Spleen (tissue), 11 donors: ENCODE measurements around the gene TC2N. TPM values are rescaled to one million over a fixed set of nuclear protein-coding genes. Genes with fewer than 3 reads are reported as not detected.

ENCODE experiments used
- DNase-seq: peaks from one replicate; pipeline ENCODE4 v3.0.0-alpha.2; 2020
- H3K27ac ChIP-seq, 8 donors: fragments of 200-600 bp; sonication (generic) in 7 of 8; 1 replicate in 4 of 8; 2 replicates in 4 of 8; pipeline versions ENCODE4 v1.5.0 to v1.8.0; 2016 to 2021; ENCODE audit warnings: inconsistent platforms in 4 of 8, mild to moderate bottlenecking in 4 of 8, moderate library complexity in 1 of 8
- H3K27me3 ChIP-seq, 7 donors: fragments of 200-600 bp; sonication (generic) in 6 of 7; replicated peaks in 1 of 7; 1 replicate in 4 of 7; 2 replicates in 3 of 7; pipeline versions ENCODE4 v1.5.0 to v1.8.0; 2016 to 2021; ENCODE audit warnings: inconsistent platforms in 3 of 7, mild to moderate bottlenecking in 1 of 7
- H3K36me3 ChIP-seq, 6 donors: fragments of 200-600 bp; sonication (generic) in 5 of 6; 1 replicate in 4 of 6; 2 replicates in 2 of 6; pipeline versions ENCODE4 v1.5.0 to v1.8.0; 2016 to 2021; ENCODE audit warnings: inconsistent platforms in 2 of 6
- H3K4me1 ChIP-seq, 6 donors: fragments of 200-600 bp; sonication (generic) in 5 of 6; 1 replicate in 3 of 6; 2 replicates in 3 of 6; pipeline versions ENCODE4 v1.5.0 to v1.8.0; 2016 to 2021; ENCODE audit warnings: inconsistent platforms in 3 of 6
- H3K4me3 ChIP-seq, 8 donors: fragments of 200-600 bp; sonication (generic) in 7 of 8; 1 replicate in 4 of 8; 2 replicates in 4 of 8; pipeline versions ENCODE4 v1.5.0 to v1.8.0; 2016 to 2021; ENCODE audit warnings: inconsistent platforms in 4 of 8, mild to moderate bottlenecking in 4 of 8, moderate library complexity in 2 of 8
- H3K9me3 ChIP-seq, 8 donors: fragments of 200-600 bp; sonication (generic) in 7 of 8; 1 replicate in 4 of 8; 2 replicates in 4 of 8; pipeline versions ENCODE4 v1.5.0 to v1.8.0; 2016 to 2021; ENCODE audit warnings: inconsistent platforms in 4 of 8
- POLR2A ChIP-seq, 3 donors: fragments of 450-650 bp; IDR thresholded peaks; one replicate each; pipeline ENCODE4 v1.5.1; 2017; ENCODE audit warnings: antibody characterized with exemption in 3 of 3, mild to moderate bottlenecking in 1 of 3
- POLR2AphosphoS5 ChIP-seq, 3 donors: sonication (generic); formaldehyde crosslinking; IDR thresholded peaks; one replicate each; pipeline ENCODE4 v1.5.1; 2017; ENCODE audit warnings: antibody characterized with exemption in 3 of 3
- WGBS, 5 donors: extraction: QIAGEN DNeasy Blood & Tissue Kit in 3 of 5; methylation state at CpG; one replicate each; pipeline versions ENCODE4 v1.1.5 to v1.1.7; 2013 to 2018; 5-methylcytosine and 5-hydroxymethylcytosine counted together
- intact Hi-C: fragments of 100-400 bp; cut with DNase I; formaldehyde crosslinking; loops from one replicate; pipeline ENCODE4 v1.15.0; 2023; ENCODE audit warnings: low total_unique reads
- polyA plus RNA-seq, 3 donors: library from polyadenylated mRNA; stranded (reverse); fragments of 200-250 nt; gene quantifications; one replicate each; pipeline ENCODE4 v1.2.1, GENCODE V29; 2013
- total RNA-seq, 7 donors: library from RNA; depleted of rRNA in 3 of 7; stranded (reverse); fragments of >200 nt in 3 of 7; fragmentation: NEBNext Ultra II Directional in 4 of 7; extraction: Animal tissue kit (Norgen Biotek cat#: 25700) in 4 of 7; gene quantifications; one replicate each; pipeline versions ENCODE4 v1.1.0 to v1.2.1, GENCODE V29; 2016 to 2021
- TF ChIP-seq, protein P1 (sequence below), 11 experiments: fragments of 200-600 bp in 7 of 11; fragments of 450-650 bp in 4 of 11; sonication (generic) in 4 of 11; IDR thresholded peaks in 8 of 11; conservative IDR thresholded peaks in 3 of 11; 1 replicate in 7 of 11; 2 replicates in 4 of 11; pipeline versions ENCODE4 v1.4.0 to v1.8.0; 2016 to 2021; ENCODE audit warnings: antibody characterized with exemption in 11 of 11, inconsistent platforms in 4 of 11, mild to moderate bottlenecking in 1 of 11
- donor health status: healthy with polysubstance abuse.
- donor health status: DM: no; HTN: no; CAD: no; lungs with moderate emphysema.
- donor health status: DM: no; HTN: no; CAD: no.
- donor health status: Bipolar disorder and iron deficiency.
- donor health status: healthy.
- donor health status: DM: no; HTN: no; CAD: no.
- donor health status: DM: yes; HTN: yes; CAD: no.

The TC2N gene
- total and polyA plus RNA-seq, 10 donors, result 5.3 to 50.7 (median 35.5) TPM

DNA sequence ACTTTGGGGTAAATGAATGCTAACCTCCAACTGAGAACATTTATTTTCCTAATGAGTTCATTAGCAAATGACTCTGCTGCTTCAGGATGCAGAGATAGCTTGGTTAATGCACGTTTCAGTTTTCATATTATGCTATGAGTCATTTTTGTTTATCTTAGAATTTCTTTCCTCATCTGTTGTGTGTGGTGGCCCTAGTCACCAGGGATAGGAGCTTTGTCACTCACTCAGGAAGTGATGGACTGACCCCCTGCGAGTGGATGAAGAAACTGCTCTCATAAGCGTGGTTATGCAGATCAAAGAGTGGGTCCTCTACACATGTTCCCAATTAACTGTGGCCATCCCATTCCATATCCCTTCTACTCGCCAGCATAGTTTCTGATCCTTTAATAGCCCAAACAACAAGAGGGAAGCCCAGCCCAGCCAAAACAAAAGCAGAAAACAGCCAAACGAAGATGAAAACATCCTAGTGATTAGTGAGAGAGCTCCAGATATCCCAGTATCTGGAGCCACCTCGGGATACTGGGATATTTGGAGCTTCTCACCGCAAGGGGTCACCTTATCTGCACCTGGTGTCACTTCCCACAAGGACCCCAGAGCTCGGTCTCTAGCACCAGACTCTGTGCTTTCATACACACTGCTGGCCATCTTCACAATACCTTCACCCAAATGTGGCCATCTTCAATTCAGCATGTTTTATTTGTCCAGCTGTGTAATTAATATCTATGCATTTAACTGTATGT, 8.6 kb downstream of the TC2N start:
- TF ChIP-seq, protein P1, sequence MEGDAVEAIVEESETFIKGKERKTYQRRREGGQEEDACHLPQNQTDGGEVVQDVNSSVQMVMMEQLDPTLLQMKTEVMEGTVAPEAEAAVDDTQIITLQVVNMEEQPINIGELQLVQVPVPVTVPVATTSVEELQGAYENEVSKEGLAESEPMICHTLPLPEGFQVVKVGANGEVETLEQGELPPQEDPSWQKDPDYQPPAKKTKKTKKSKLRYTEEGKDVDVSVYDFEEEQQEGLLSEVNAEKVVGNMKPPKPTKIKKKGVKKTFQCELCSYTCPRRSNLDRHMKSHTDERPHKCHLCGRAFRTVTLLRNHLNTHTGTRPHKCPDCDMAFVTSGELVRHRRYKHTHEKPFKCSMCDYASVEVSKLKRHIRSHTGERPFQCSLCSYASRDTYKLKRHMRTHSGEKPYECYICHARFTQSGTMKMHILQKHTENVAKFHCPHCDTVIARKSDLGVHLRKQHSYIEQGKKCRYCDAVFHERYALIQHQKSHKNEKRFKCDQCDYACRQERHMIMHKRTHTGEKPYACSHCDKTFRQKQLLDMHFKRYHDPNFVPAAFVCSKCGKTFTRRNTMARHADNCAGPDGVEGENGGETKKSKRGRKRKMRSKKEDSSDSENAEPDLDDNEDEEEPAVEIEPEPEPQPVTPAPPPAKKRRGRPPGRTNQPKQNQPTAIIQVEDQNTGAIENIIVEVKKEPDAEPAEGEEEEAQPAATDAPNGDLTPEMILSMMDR (IDR thresholded peaks at IDR 0.05 in 8 of 11, conservative IDR thresholded peaks at IDR 0.05 in 3 of 11), result no peak
- TF ChIP-seq POLR2AphosphoS5 (IDR thresholded peaks at IDR 0.05) (no peak), POLR2A (IDR thresholded peaks at IDR 0.05) (no peak)
- H3K9me3 ChIP-seq, result no peaks in the 10 kb centered on the region
- no peaks in the 10 kb centered on the region for H3K36me3 ChIP-seq
- no peak overlapping the region for H3K4me3 ChIP-seq
- intact Hi-C loops, result no loop called here
- WGBS, 5 donors, result 39 to 48% (median 43%) methylated on average over 8 of the region's 8 CpGs
- DNase-seq, result no peak
- H3K27me3 ChIP-seq, result no peaks in the 10 kb centered on the region
- H3K4me1 ChIP-seq, result peaks cover 10 to 93% (median 47%) of the 10 kb centered on the region in 6 donors
- peak overlapping the region in 3 of 8 donors; percentile 18 to 41 (median 26) for H3K27ac ChIP-seq

DNA sequence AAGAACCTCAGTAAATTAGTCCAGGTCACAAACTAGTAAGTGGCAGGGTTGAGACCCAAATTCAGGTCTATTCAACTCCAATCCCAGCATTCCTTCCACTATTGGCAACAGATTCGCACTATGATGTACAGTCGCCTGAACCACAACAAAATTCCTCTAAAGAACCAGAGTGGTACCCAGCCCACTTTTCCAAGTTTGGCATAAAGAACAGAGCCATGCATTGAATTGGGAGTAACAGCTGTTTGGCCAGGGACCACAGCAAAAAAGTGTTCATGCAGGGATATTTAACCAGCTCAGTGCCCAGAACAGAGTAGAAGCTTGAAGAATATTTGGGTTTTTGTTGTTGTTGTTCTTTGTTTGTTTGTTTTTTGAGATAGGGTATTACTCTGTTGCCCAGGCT, 9.7 kb downstream of the TC2N start:
- no peaks in the 10 kb centered on the region for H3K27me3 ChIP-seq
- TF ChIP-seq, protein P1 (IDR thresholded peaks at IDR 0.05 in 8 of 11, conservative IDR thresholded peaks at IDR 0.05 in 3 of 11), result no peak
- no peak for TF ChIP-seq POLR2A (IDR thresholded peaks at IDR 0.05)
- no peak for TF ChIP-seq POLR2AphosphoS5 (IDR thresholded peaks at IDR 0.05)
- peaks cover 7 to 91% (median 41%) of the 10 kb centered on the region in 6 donors for H3K4me1 ChIP-seq
- H3K9me3 ChIP-seq, result no peaks in the 10 kb centered on the region
- H3K27ac ChIP-seq, result no peak overlapping the region
- intact Hi-C loops, result no loop called here
- WGBS, 5 donors, result 95 to 98% (median 97%) methylated on average over 2 of the region's 2 CpGs
- no peak for DNase-seq
- no peak overlapping the region for H3K4me3 ChIP-seq
- H3K36me3 ChIP-seq, result no peaks in the 10 kb centered on the region

DNA sequence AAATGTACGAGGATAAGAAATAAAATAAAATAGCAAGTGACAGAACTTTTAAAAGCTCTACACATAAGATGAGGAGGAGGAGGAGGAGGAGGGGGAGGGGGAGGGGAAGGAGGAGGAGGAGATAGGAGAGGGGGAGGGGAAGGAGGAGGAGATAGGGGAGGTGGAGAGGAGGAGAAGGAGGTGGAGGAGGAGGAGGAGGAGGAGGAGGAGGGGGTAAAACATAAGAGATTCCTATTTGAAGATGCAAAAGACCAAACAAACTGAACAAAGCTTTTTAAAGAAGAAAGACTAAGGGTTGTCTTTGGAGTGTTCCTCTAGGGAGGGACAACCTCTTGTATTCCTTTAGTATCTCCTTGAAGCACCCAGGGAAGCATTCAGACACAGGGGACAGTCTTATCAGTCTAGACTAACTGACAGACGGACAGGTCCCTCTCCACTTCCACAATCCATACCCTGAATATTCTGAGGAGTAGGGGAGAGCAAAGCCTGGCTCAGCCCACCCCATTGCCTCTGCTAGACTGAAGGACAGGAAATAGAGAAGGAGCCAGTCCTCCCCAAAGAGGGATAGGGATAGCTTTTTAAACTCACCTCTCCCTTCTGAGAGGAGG, 12.9 kb downstream of the TC2N start:
- peaks cover 0 to 7% (median 0%) of the 10 kb centered on the region in 6 donors for H3K36me3 ChIP-seq
- peaks cover 6 to 75% (median 27%) of the 10 kb centered on the region in 6 donors for H3K4me1 ChIP-seq
- no peak overlapping the region for H3K4me3 ChIP-seq
- H3K27ac ChIP-seq, result peak overlapping the region in 4 of 8 donors; percentile 9 to 37 (median 30)
- intact Hi-C loops, result no loop called here
- 61 to 82% (median 77%) methylated on average over 2 of the region's 2 CpGs for WGBS, 5 donors
- no peaks in the 10 kb centered on the region for H3K27me3 ChIP-seq
- DNase-seq, result no peak
- TF ChIP-seq POLR2A (IDR thresholded peaks at IDR 0.05) (no peak), POLR2AphosphoS5 (IDR thresholded peaks at IDR 0.05) (no peak)
- TF ChIP-seq, protein P1 (IDR thresholded peaks at IDR 0.05 in 8 of 11, conservative IDR thresholded peaks at IDR 0.05 in 3 of 11), result no peak
- H3K9me3 ChIP-seq, result no peaks in the 10 kb centered on the region

DNA sequence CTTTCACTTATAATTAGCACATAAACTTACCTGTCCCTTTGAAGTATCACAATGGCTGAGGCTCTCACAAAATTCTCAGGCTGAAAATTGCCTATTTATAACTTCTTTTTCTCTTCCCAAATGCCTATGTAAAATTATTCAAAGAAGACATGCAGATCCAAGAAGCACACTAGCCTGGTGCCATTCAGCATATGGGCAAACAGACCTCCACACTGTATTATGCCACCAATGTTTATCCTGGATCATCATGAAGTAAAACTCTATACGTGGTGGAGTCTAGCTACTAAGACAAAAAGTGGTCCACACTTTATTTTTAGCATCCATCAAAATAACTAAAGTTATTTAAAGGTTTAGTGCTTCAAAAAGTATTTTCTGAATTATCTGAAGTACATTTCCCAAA, 15.8 kb downstream of the TC2N start:
- H3K27me3 ChIP-seq, result no peaks in the 10 kb centered on the region
- peaks cover 0 to 66% (median 25%) of the 10 kb centered on the region in 6 donors for H3K4me1 ChIP-seq
- H3K4me3 ChIP-seq, result no peak overlapping the region
- 33 to 61% (median 47%) methylated on average over 1 of the region's 1 CpG for WGBS, 5 donors
- H3K36me3 ChIP-seq, result peaks cover 0 to 7% (median 0%) of the 10 kb centered on the region in 6 donors
- no peaks in the 10 kb centered on the region for H3K9me3 ChIP-seq
- intact Hi-C loops, result no loop called here
- no peak for DNase-seq
- H3K27ac ChIP-seq, result no peak overlapping the region
- TF ChIP-seq, protein P1 (IDR thresholded peaks at IDR 0.05 in 8 of 11, conservative IDR thresholded peaks at IDR 0.05 in 3 of 11), result no peak
- TF ChIP-seq POLR2AphosphoS5 (IDR thresholded peaks at IDR 0.05) (no peak), POLR2A (IDR thresholded peaks at IDR 0.05) (no peak)
